Daoy (cell line): ENCODE measurements around the gene ATP8A2. TPM values are rescaled to one million over a fixed set of nuclear protein-coding genes. Genes with fewer than 3 reads are reported as not detected.

Experiments
- DNase-seq: peaks from one replicate; pipeline ENCODE4 v3.0.0-alpha.2; 2015; ENCODE audit warnings: low read depth
- total RNA-seq: library from RNA; depleted of rRNA; stranded (reverse); fragments of >200 nt; shearing (Covaris generic); gene quantifications from 2 replicates; pipeline ENCODE4 v1.2.3, GENCODE V29; 2014

The ATP8A2 gene
- total RNA-seq, 1 experiment from 2014 or later, result 2.7 TPM

GRCh38 chr13:25684491-25684890 lies 312.7 kb downstream of the ATP8A2 start:
- no peak for DNase-seq

GRCh38 chr13:25686831-25687470 lies 315.2 kb downstream of the ATP8A2 start:
- no peak for DNase-seq

GRCh38 chr13:25687471-25688225 lies 315.9 kb downstream of the ATP8A2 start:
- peak; percentile 12 for DNase-seq

GRCh38 chr13:25688536-25688935 lies 316.8 kb downstream of the ATP8A2 start:
- DNase-seq, result no peak

- no peak for DNase-seq
These were observed 317.8 kb downstream of the ATP8A2 start for GRCh38 chr13:25689539-25689938.

GRCh38 chr13:25690582-25690981 lies 318.8 kb downstream of the ATP8A2 start:
- no peak for DNase-seq

GRCh38 chr13:25691654-25692053 lies 319.9 kb downstream of the ATP8A2 start:
- no peak for DNase-seq

GRCh38 chr13:25692099-25692498 lies 320.3 kb downstream of the ATP8A2 start:
- no peak for DNase-seq

- DNase-seq, result peak; percentile 14
These were observed 327.3 kb downstream of the ATP8A2 start for GRCh38 chr13:25699056-25699455.

- DNase-seq, result no peak
These were observed 327.8 kb downstream of the ATP8A2 start for GRCh38 chr13:25699600-25699999.

GRCh38 chr13:25701304-25701703 lies 329.5 kb downstream of the ATP8A2 start:
- DNase-seq, result no peak

- no peak for DNase-seq
These were observed 330.6 kb downstream of the ATP8A2 start for GRCh38 chr13:25702386-25702785.

GRCh38 chr13:25707726-25708125 lies 336.0 kb downstream of the ATP8A2 start:
- DNase-seq, result no peak

GRCh38 chr13:25708268-25708667 lies 336.5 kb downstream of the ATP8A2 start:
- no peak for DNase-seq

GRCh38 chr13:25709088-25709487 lies 337.3 kb downstream of the ATP8A2 start:
- no peak for DNase-seq

GRCh38 chr13:25715760-25716159 lies 344.0 kb downstream of the ATP8A2 start:
- DNase-seq, result no peak

GRCh38 chr13:25717666-25718197 lies 346.0 kb downstream of the ATP8A2 start:
- DNase-seq, result no peak

- DNase-seq, result no peak
These were observed 347.9 kb downstream of the ATP8A2 start for GRCh38 chr13:25719666-25720065.

- DNase-seq, result no peak
These were observed 351.1 kb downstream of the ATP8A2 start for GRCh38 chr13:25722893-25723292.

- DNase-seq, result no peak
These were observed 353.3 kb downstream of the ATP8A2 start for GRCh38 chr13:25725104-25725503.

GRCh38 chr13:25727250-25727649 lies 355.5 kb downstream of the ATP8A2 start:
- no peak for DNase-seq

GRCh38 chr13:25727810-25728209 lies 356.0 kb downstream of the ATP8A2 start:
- DNase-seq, result no peak

- DNase-seq, result no peak
These were observed 357.4 kb downstream of the ATP8A2 start for GRCh38 chr13:25729201-25729600.
